Globus pallidus (tissue), 1 donor: ENCODE data around the gene LMNTD2.
A peak's percentile ranks its signal among the peaks of the same experiment; 100 is the strongest.
"Not testable (repeated sequence)": the region's sequence is repeated elsewhere in the genome, so short reads cannot be mapped to it uniquely, and the experiment has no call there.

Experiments
- DNase-seq: peaks from one replicate; pipeline ENCODE4 v3.0.0-alpha.2; 2015; ENCODE audit warnings: low spot score

LMNTD2 gene

GRCh38 chr11:533586-534395 lies 26.7 kb downstream of the LMNTD2 start:
- no peak for DNase-seq

- no peak for DNase-seq
These were observed 27.5 kb downstream of the LMNTD2 start for GRCh38 chr11:532986-533585.

- no peak for DNase-seq
These were observed 28.0 kb downstream of the LMNTD2 start for GRCh38 chr11:532527-532985.

GRCh38 chr11:531919-532526 lies 28.5 kb downstream of the LMNTD2 start:
- DNase-seq: no peak

- no peak for DNase-seq
These were observed 29.3 kb downstream of the LMNTD2 start for GRCh38 chr11:530960-531831.

GRCh38 chr11:529728-530411 lies 30.7 kb downstream of the LMNTD2 start:
- no peak for DNase-seq

GRCh38 chr11:528815-529727 lies 31.5 kb downstream of the LMNTD2 start:
- no peak for DNase-seq

GRCh38 chr11:528166-528814 lies 32.2 kb downstream of the LMNTD2 start:
- DNase-seq: no peak

GRCh38 chr11:526192-526591 lies 34.3 kb downstream of the LMNTD2 start:
- DNase-seq: no peak

- DNase-seq: no peak
These were observed 39.3 kb downstream of the LMNTD2 start for GRCh38 chr11:521177-521688.

- DNase-seq: no peak
These were observed 39.9 kb downstream of the LMNTD2 start for GRCh38 chr11:520428-521176.

- peak; percentile 79 for DNase-seq
These were observed 41.9 kb downstream of the LMNTD2 start for GRCh38 chr11:518463-519202.

- DNase-seq: not testable (repeated sequence)
These were observed 43.4 kb downstream of the LMNTD2 start for GRCh38 chr11:516918-517685.

- DNase-seq: no peak
These were observed 44.1 kb downstream of the LMNTD2 start for GRCh38 chr11:516400-516799.

GRCh38 chr11:515131-515530 lies 45.4 kb downstream of the LMNTD2 start:
- no peak for DNase-seq

- no peak for DNase-seq
These were observed 45.9 kb downstream of the LMNTD2 start for GRCh38 chr11:514606-515005.
